CD4-positive, alpha-beta T cell treated with Interferon alpha-2 for 1 hour (primary cell): Measurements from ENCODE around the gene LHFPL2.
"Not testable (repeated sequence)": the region's sequence is repeated elsewhere in the genome, so short reads cannot be mapped to it uniquely, and the experiment has no call there.

Experiments used
- DNase-seq, 2 donors: peaks; one replicate each; pipeline ENCODE4 v3.0.0-alpha.2; 2020 to 2022

The LHFPL2 gene

GRCh38 chr5:78638973-78639669, 9.5 kb downstream of the LHFPL2 start:
- no peak for DNase-seq

- no peak for DNase-seq
Measured at GRCh38 chr5:78638423-78638822, 10.1 kb downstream of the LHFPL2 start.

DNA sequence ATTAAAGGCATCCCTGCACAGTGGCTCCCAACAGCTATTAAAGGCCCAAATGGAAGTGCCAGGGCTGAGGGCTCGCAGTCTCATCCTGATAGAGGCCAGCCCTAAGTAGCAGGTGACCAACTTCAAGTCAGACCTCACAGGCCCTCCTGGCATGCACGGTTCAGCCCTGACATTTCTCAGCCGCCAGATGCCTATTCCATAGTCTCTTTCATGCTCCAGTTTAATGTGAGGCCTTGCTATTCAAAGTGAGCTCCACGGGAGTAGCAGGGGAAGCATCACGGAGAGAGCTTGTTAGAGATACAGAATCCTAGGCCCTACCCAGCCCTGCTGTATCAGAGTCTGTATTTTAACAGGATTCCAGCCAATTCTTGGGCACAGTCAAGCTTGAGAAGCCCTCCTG, 11.1 kb downstream of the LHFPL2 start:
- DNase-seq: no peak

DNA sequence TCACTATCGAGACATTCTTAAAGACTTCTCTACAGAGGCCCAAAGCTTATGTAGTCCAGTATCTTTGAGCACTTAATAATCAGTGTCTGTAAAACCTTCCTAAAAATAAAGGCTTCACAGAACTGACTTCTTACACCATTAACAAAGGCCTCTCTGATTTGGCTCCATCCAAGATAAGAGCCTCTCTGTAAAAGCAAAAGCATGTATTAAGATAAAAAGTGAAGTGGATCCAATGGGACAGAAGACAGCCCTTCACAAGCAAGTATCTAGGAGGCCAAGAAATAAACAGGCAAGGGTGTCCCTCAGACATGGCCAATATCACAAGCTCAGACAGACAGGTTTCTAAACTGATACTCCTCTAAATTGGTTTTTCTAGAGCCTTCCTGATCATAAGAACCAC, 11.9 kb downstream of the LHFPL2 start:
- no peak for DNase-seq

DNA sequence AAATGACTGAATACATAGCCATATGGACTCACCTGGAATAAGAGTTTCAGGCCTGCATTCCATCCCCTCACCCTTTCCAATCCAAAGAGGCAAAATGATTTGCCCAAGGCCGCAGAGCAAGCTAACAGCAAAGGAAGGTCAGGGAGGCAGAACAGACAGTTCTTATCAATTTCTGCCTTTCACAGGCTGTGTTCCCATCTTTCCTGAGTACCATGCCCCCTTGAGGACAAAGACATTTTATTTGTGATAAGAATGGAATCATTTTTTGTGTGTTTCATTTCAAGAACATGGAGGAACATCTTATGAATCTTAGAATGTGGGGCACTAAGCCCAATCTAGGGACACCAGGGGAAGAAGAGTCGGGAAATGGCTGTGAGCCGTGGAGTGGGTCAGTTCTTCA, 13.9 kb downstream of the LHFPL2 start:
- DNase-seq: no peak

DNA sequence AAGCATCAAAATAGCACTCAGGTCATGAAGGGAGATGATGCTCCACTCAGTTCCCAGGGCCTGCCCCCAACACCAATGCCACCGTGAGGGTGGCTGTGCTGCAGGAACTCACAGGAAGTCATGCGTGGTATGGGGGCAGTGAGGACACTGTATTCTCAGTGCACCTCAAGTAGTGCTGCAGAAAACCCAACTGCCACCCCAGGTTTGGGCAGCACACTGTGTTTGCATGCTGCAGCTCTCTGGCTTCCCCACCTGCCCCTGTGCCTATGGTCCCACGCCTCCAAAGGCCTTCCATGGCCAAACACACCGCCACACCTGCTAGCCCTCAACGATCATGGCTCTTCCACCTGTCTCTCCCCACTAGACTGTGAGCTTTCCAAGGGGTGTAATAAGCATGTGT, 14.3 kb downstream of the LHFPL2 start:
- DNase-seq: no peak

GRCh38 chr5:78633700-78634099, 14.9 kb downstream of the LHFPL2 start:
- no peak for DNase-seq

DNA sequence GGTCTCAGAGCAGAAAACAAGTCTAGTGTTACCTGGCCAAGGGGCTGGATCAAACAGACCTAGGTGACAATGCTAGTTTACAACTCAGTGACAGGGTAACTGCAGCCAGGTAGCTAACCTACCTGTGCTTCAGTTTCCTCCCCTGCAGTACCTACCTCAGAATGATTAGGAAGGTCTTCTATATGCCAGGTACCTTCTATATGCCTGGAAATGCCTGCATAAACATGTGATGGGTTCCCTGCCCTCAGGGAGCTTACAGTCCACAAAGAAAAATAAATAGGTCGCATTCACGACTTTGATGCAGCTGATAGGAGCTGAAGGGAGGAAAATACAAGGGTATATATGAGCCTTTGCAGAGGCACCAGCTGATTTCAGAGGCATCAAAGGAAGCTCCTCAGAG, 16.1 kb downstream of the LHFPL2 start:
- DNase-seq: no peak

- DNase-seq: no peak
Measured at GRCh38 chr5:78631931-78632330, 16.6 kb downstream of the LHFPL2 start.

GRCh38 chr5:78630047-78630446, 18.5 kb downstream of the LHFPL2 start:
- DNase-seq: no peak

- DNase-seq: no peak
Measured at GRCh38 chr5:78629624-78630023, 18.9 kb downstream of the LHFPL2 start.

GRCh38 chr5:78628270-78628992, 20.1 kb downstream of the LHFPL2 start:
- no peak for DNase-seq

DNA sequence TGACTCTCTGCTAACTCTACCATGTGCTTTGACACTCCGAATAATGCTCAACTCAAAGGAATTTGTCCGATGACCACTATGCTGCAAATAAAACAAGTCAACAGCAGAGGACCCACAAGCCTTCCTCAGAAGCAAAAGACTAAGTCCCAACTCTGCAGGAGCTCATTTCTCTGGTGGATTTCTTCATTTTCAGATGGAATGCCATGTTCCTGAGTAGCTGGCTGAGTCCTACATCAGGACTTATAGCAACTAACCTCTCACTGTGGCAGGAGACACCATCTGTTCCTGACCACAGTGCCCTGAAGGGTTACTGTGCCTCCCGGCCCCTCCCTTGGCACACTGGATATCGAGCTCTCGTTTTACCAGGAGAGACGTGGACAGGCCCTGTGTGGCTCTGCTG, 20.8 kb downstream of the LHFPL2 start:
- DNase-seq: no peak

DNA sequence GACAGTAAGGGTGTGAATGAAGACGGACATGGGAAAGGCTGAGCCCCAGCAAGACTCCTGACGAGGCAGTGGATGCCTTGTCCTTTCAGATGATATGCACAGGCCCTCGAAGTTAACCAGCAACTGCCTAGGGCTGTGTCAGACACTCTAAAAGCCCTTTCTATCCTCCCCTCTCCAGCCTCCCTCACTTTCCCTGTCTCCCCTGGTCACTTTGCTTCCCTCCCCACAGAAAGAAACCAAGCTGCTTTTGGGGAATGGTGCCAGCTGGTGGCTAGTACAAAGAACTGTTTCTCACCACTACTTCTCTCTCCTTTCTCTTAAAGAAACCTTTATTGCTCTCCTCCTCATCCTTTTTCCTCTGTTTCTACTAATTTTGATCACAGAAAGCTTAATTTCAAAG, 21.4 kb downstream of the LHFPL2 start:
- no peak for DNase-seq

GRCh38 chr5:78626009-78626571, 22.5 kb downstream of the LHFPL2 start:
- DNase-seq: no peak

GRCh38 chr5:78624992-78625391, 23.6 kb downstream of the LHFPL2 start:
- DNase-seq: no peak

- no peak for DNase-seq
Measured at GRCh38 chr5:78624011-78624541, 24.5 kb downstream of the LHFPL2 start.

DNA sequence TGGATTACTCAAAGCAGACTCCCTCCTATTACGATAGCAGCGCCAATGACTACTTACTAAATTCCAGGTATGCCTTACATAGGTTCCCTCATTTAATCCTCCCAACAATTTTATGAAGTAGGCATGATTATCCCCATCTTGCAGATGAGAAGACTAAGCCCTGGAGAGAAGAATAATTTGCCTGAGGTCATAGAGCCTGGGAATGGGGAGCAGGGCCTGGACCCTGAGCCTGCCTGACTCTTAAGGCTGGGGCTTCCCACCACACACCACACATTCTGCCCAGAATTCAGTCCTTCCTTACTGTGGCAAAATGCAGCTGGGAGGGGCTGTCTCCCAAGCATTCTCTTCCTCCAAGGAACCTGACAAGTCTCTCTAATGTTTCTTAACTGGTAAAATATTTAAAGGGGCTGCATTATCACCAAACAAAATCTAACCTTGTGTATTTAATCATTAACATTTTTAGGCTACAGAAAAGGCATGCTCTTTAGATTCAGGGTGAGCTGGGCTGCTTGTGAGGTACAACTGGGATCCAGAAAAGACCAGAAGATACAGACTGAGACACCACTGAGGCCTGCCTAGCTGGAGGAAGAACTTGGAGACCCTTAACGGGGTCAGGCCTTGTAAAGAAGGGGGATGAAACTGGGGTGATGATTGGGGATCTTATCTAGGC, 26.1 kb downstream of the LHFPL2 start:
- DNase-seq: no peak

DNA sequence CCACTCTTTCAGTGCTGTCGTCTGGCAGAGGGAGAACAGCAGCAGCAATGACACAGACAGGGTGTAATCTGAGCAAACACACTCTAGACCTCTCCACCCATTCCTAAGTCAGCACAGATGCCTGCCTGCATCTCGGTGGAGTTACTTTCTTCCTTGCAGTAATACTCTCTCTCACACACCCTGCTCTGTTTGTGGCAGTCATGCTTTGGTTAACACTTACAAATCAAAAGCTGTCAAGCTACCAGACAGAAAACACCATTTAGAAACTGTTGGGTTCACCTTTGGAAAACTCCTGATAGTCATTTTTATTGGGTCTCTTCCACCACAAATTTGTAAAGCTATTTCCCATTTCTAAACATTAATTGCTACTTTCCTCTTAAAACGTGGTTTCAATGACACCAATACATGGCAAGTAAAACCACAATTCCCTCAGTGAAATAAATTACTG, 27.3 kb downstream of the LHFPL2 start:
- DNase-seq: no peak

DNA sequence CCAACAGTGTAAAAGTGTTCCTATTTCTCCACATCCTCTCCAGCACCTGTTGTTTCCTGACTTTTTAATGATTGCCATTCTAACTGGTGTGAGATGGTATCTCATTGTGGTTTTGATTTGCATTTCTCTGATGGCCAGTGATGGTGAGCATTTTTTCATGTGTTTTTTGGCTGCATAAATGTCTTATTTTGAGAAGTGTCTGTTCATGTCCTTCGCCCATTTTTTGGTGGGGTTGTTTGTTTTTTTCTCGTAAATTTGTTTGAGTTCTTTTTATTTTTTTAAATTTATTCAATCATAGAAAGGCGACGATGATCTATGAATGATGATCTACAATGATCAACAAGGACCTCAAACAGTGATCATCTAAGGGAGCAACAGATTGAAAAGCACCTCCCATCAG, 28.5 kb downstream of the LHFPL2 start:
- DNase-seq: not testable (repeated sequence)

DNA sequence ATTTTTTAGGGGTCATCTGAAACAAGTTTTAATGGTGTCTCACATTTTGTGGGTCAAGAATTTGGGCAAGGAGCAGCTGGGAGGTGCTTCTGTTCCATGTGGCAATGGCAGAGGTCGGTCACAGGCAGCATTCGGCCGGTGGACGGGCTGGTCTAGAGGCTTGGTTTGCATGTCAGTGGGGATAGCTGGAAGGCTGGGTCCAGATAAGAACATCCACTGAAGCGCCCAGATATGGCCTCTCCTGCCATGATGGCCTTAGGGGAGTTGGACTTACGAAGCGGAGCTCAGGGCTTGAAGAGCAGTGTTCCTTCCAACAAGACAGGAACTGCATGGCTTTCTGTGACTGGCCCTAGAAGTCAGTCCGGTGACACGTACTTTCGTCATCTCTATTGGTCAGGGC, 30.3 kb downstream of the LHFPL2 start:
- no peak for DNase-seq

DNA sequence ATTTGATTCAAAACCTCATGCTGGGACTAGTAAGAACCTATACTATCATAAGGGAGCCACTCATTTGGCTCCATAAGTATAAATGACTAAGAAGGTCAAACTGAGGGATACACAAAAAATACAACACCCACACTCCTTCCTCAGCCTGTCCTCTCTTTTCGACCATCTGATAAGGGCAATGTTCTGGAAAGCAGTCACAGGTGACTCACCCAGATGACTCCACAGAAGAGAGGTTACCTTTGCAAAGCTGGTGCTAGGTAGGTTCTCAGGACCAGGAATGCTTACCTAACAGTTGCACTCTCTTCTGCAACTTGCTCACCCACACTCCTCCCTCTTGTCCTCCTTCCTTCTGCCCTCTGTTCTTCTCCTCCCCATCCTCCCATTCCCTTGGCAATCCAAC, 32.9 kb downstream of the LHFPL2 start:
- no peak for DNase-seq

DNA sequence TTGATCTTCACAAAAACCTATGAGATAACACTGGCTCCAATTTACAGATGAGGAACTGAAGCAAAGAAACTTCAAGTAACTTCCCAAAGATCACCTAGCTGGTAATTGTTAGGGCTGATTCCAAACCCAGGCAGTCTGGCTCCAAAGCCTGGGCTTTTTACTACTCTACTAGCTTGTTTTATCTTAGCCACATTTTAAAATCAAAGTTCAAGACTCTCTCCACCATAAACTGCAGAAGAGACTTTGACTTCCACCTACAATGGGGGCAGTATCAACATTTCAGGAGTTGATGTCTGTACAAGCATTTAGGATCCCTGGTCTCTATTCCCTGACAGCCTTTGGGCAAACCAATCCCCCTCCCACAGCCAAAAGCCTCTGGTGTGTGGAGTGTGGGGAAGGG, 33.8 kb downstream of the LHFPL2 start:
- no peak for DNase-seq

- DNase-seq: no peak
Measured at GRCh38 chr5:78613756-78614155, 34.8 kb downstream of the LHFPL2 start.
